Measurements from ENCODE around the gene IFT25.

DNA sequence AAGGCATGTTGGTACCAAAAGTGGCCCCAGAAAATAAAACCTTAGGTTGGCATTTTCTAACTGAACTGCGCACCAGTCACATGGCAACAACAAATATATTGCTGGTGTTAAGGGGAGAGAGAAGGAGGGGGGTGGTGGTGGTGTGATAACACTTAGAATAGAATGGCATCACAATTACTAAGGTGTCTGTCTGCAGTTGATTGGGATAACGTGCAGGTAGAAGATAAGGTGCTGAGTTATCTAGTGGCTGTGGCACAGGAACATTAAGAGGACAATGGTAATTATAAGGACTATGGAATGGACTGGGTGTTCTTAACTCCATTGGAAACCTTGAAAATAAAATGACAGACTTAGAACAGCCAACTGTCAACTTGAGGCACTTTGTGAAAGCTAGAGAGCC, 54.5 kb downstream of the IFT25 start:
- TF ChIP-seq, protein P1, sequence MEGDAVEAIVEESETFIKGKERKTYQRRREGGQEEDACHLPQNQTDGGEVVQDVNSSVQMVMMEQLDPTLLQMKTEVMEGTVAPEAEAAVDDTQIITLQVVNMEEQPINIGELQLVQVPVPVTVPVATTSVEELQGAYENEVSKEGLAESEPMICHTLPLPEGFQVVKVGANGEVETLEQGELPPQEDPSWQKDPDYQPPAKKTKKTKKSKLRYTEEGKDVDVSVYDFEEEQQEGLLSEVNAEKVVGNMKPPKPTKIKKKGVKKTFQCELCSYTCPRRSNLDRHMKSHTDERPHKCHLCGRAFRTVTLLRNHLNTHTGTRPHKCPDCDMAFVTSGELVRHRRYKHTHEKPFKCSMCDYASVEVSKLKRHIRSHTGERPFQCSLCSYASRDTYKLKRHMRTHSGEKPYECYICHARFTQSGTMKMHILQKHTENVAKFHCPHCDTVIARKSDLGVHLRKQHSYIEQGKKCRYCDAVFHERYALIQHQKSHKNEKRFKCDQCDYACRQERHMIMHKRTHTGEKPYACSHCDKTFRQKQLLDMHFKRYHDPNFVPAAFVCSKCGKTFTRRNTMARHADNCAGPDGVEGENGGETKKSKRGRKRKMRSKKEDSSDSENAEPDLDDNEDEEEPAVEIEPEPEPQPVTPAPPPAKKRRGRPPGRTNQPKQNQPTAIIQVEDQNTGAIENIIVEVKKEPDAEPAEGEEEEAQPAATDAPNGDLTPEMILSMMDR (conservative IDR thresholded peaks at IDR 0.05; ENCODE audit: low read length) = no peak
- no peak for TF ChIP-seq EZH2phosphoT487 (IDR thresholded peaks at IDR 0.05; ENCODE audit: borderline replicate concordance)
